GM18511 (cell line): ENCODE data around the gene GRK6.

Source experiments
- ATAC-seq: cut with Tn5 transposase; IDR thresholded peaks from one replicate; pipeline ENCODE4 v1.9.1; 2021; ENCODE audit warnings: mild to moderate bottlenecking, moderate library complexity; ENCODE audit not compliant: unreplicated experiment

GRK6 gene

GRCh38 chr5:177426566-177427210 is at the start of gene GRK6:
Gene GRK6 (plus strand): TSS chr5:177426676. CDS start chr5:177426846, 170 bp downstream.
- ATAC-seq = peak; percentile 7

DNA sequence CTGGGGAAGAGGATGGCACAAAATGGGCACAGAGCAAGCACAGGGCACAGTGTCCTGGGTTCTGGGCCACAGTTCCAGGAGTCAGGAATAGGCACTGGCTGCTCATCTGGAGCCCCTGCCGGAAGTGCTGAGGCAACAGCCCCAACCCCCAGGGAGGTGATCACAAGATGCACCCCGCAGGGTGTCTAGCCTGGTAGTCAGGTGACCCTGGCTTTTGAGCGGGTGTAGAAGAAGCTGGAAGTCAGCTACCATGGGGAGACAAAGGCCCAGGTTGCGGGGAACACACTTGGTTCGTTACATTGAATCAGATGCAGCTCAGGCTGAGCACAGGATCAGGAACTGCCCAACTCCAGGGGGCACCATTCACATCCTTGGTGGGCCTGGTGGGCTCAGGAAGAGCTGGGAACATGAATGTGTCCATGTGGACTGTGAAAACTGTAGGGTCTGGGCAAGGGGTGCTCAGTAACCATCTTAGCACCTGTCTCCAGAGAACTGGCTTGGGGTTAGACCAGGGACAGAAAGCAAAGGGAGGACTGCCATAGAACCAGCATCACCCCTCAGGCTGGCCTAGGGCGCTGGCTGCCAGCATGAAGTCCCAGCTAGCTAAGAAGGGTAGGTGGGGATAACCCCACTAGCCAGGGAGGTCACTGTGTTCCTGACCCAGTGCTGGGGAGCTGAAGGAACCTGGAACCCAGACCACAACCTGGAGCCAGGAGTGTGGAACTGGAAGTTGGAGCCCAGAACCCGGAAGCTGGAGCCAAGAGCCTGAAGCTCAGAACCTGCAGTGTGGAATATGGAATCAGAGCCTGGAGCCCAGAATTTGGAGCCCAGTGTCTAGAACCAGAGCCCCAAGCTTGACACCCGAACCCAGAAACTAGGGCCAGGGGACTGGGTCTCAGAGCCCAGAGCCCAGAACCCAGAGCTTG is 48.4 kb upstream of the GRK6 start:
- ATAC-seq = no peak

GRCh38 chr5:177378884-177379883 is 47.3 kb upstream of the GRK6 start:
- ATAC-seq = no peak

GRCh38 chr5:177380805-177381126 is 45.7 kb upstream of the GRK6 start:
- no peak for ATAC-seq

GRCh38 chr5:177382423-177383029 is 44.0 kb upstream of the GRK6 start:
- ATAC-seq = no peak

DNA sequence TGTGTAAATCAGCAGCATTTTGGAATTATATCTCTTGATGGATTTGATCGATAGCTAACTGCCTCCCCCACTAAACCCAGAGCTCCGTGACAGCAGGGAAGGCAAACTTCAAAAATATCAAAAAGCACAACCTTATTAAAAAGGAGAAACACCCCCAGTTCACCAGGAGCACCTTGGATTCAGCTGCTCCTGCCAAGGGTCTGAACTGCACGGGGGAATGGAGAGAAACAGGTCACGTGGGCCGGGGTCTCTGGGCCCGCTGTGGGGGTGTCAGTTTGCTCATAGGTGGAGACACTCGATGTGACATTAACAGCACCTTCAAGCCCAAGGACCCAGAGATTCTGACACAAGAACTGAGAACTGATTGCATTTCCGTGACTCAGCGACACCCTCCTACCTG is 43.3 kb upstream of the GRK6 start:
- ATAC-seq = no peak

GRCh38 chr5:177384134-177384533 is 42.3 kb upstream of the GRK6 start, which contains the start of gene SLC34A1:
Gene SLC34A1 (plus strand): TSS chr5:177384434. CDS start chr5:177385742, 1,308 bp downstream.
- no peak for ATAC-seq

DNA sequence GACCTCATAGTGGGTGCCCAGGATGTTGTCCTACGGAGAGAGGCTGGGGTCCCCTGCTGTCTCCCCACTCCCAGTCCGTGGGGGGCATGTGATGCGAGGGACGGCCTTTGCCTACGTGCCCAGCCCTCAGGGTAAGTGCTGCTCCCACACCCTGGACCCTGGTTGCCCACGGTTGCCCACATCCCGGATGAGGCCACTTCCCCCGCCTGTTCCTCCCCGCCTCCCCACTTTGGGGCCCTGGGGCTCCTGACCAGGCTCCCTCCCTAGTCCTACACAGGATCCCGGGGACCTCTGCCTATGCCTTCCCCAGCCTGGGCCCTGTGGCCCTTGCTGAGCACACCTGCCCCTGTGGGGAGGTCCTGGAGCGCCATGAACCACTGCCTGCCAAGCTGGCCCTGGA is 40.8 kb upstream of the GRK6 start:
- ATAC-seq = no peak

GRCh38 chr5:177386542-177386941 is 39.9 kb upstream of the GRK6 start:
- no peak for ATAC-seq

DNA sequence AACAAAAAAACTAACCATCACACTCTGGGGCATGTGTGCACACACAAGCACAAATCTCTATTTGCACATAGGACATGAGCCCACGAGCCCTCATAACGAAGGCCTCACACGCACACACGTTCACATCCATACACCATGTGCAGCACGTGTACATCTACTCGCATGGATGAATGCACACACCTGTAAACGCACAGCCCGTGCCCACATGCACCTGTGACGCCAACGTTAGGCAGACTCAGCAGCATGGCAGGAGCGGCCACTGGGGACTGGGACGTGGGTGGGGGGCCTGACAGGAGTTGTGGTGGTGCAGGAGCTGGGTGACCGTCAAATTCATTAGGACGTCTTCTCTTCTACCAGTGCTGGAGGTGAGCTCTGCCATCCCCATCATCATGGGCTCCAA is 39.1 kb upstream of the GRK6 start:
- no peak for ATAC-seq

DNA sequence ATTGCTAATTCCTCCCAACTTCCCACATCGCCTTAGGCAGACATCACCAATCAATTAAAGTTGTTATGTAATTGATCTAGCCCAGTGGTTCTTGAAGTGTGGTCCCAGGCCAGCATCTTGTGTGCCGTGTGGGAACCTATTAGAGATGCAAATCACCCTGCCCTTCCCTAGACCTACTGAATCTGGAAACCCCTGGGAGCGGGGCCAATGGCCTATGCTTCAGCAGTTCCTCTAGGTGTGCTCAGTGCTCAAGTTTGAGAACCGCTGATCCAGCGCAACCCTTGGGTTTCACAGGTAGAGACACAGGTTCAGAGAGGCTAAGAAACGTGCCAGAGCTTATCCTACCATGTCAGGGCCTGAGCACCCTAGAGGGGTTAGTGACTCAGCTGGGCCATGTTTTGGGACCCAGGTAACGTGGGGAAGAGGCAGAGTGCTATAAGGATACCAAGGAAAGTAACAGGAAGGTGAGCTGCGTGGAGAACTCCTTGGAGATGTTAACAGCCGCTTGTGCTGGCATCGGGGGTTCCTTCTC is 37.9 kb upstream of the GRK6 start:
- no peak for ATAC-seq

- peak; percentile 51 for ATAC-seq
Measured at GRCh38 chr5:177389241-177390169, 37.0 kb upstream of the GRK6 start.

- peak; percentile 67 for ATAC-seq
Measured at GRCh38 chr5:177390363-177391300, 35.8 kb upstream of the GRK6 start.

GRCh38 chr5:177392765-177393164 is 33.7 kb upstream of the GRK6 start:
- no peak for ATAC-seq

GRCh38 chr5:177393206-177393765 is 33.2 kb upstream of the GRK6 start:
- no peak for ATAC-seq

DNA sequence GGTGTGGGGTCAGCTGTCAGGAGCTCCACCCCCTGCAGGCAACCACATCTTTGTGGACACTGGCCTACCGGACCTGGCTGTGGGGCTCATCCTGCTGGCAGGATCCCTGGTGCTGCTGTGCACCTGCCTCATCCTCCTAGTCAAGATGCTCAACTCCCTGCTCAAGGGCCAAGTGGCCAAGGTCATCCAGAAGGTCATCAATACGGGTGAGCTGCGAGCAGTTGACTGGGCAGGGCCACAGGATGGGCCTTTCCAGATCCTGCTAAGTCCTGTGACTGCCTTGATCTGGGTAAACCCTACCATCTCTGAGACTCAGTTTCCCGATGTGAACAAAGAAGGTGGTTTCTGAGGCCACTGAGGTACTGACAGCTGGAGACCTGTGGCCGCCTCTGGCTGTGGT is 32.5 kb upstream of the GRK6 start:
- no peak for ATAC-seq

GRCh38 chr5:177396078-177396477 is 30.4 kb upstream of the GRK6 start:
- ATAC-seq = no peak

- no peak for ATAC-seq
Measured at GRCh38 chr5:177396807-177397206, 29.7 kb upstream of the GRK6 start.
